VCaP (cell line): ENCODE results near the gene CST3.

Experiments used
- H3K27ac ChIP-seq: fragments of 450-650 bp; 2 replicates; pipeline ENCODE4 v1.5.1; 2017
- TF ChIP-seq, protein P1 (sequence below): fragments of 450-650 bp; conservative IDR thresholded peaks from 2 replicates; pipeline ENCODE4 v1.5.1; 2017; ENCODE audit warnings: mild to moderate bottlenecking, moderate library complexity

Gene CST3

DNA sequence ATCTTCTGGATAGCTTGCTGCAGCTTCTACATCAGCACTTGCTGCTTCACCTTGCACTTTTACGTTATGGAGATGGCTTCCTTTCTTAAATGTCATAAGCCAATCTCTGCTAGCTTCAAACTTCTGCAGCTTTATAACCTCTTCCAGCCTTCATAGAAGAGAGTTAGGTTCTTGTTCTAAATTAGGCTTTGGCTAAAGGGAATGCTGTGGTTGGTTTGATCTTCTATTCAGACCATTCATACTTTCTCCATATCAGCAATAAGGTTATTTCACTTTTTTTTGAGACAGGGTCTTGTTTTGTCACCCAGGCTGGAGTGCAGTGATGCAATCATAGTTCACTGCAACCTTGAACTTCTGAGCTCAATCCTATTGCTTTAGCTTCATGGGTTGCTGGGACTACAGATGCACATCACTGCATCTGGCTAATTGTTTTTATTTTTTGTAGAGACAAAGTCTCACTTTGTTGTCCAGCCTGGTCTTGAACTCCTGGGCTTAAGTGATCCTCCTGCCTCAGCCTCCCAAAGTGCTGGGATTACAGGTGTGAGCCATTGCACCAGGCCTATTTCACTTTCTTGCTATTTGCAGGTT lies 12.2 kb upstream of the CST3 start:
- TF ChIP-seq, protein P1, sequence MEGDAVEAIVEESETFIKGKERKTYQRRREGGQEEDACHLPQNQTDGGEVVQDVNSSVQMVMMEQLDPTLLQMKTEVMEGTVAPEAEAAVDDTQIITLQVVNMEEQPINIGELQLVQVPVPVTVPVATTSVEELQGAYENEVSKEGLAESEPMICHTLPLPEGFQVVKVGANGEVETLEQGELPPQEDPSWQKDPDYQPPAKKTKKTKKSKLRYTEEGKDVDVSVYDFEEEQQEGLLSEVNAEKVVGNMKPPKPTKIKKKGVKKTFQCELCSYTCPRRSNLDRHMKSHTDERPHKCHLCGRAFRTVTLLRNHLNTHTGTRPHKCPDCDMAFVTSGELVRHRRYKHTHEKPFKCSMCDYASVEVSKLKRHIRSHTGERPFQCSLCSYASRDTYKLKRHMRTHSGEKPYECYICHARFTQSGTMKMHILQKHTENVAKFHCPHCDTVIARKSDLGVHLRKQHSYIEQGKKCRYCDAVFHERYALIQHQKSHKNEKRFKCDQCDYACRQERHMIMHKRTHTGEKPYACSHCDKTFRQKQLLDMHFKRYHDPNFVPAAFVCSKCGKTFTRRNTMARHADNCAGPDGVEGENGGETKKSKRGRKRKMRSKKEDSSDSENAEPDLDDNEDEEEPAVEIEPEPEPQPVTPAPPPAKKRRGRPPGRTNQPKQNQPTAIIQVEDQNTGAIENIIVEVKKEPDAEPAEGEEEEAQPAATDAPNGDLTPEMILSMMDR, result no peak
- H3K27ac ChIP-seq, result no peak overlapping the region

GRCh38 chr20:23649242-23649641 lies 11.5 kb upstream of the CST3 start:
- H3K27ac ChIP-seq, result no peak overlapping the region
- TF ChIP-seq, protein P1, result no peak

DNA sequence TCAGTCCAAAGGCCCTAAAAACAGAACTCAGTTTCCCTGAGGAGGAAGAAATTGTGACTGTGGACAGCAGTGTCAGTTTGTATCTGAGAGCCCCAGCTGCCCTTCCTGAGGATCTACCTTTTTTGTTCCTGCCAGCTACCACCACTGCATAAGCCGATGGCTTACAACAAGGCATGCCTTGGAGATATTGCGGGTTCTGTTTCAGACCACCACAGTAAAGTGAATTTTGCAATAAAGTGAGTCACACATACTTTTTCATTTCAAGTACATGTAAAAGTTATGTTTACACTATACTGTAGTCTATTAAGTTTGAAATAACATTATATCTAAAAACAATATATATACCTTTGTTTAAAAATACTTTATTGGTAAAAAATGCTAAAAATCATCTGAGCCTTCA lies 9.6 kb upstream of the CST3 start:
- TF ChIP-seq, protein P1, result no peak

DNA sequence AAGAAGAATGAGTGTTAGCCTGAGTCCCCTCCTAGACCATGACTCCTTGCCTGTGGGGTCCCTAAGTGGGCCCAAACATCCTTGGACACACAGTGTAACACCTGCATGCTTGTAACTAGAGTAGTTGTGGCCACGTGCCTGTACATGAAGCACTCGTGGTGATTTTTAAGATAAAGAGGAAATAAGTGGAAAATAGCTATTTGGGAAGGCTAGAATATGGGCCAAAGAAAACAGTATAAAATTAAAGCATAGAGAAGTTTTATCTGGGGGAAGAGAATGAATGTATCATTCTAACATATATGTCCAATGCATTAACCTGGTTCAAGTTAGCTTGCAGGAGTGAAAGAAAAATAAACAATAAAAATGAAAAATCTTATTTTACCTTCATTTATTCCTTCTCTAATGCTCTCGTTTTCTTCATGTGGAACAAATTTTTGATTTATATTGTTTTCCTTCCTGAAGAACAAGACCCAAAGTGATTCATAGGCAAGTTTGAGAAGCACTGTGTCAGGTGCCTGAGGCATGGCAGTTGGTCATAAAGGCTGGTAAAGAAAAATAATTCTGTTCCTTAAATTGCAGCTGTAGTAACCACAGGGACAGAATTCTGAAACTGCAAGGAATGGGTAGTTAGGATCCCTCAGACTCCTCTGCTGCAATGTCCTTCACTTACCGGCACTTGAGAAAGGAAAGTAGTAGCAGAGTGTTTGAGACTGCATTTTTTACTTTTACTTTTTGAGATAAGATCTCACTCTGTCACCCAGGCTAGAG lies 8.5 kb upstream of the CST3 start:
- no peak overlapping the region for H3K27ac ChIP-seq
- TF ChIP-seq, protein P1, result no peak

More for the DNA sequence above, 9.6 kb upstream of the CST3 start:
- H3K27ac ChIP-seq, result no peak overlapping the region

DNA sequence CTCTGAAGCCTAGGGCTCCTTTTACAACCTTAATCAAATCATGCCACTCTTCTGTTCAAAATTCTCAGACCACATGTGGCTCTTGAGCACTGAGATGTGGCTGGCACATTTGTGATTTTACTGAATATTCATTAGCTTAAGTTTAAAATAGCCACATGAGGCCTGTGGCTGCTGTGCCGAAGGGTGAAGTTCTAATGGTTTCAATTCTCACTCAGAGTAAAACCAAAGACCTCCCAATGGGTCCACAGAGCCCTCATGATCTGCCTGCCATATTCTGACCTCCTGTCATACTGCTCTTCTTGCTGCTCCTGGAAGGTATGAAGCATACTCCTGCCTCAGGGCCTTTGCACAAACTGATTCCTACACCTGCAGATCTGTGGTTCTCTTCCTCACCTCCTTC lies 7.8 kb upstream of the CST3 start:
- H3K27ac ChIP-seq, result no peak overlapping the region
- TF ChIP-seq, protein P1, result no peak

GRCh38 chr20:23644164-23644563 lies 6.4 kb upstream of the CST3 start:
- TF ChIP-seq, protein P1, result no peak
- no peak overlapping the region for H3K27ac ChIP-seq

- no peak overlapping the region for H3K27ac ChIP-seq
- TF ChIP-seq, protein P1, result no peak
These were observed 5.9 kb upstream of the CST3 start for GRCh38 chr20:23643659-23644058.
